ENCODE data around the gene MAPK7. TPM values are rescaled to one million over a fixed set of nuclear protein-coding genes. Genes with fewer than 3 reads are reported as not detected.
A peak's percentile ranks its signal among the peaks of the same experiment; 100 is the strongest.

MAPK7 gene
- total and polyA plus RNA-seq, 2 of the 8 experiments (the other 6 are each of a cell fraction or from before 2014, with no cell fraction given) = 15.2 to 28.1 TPM

DNA sequence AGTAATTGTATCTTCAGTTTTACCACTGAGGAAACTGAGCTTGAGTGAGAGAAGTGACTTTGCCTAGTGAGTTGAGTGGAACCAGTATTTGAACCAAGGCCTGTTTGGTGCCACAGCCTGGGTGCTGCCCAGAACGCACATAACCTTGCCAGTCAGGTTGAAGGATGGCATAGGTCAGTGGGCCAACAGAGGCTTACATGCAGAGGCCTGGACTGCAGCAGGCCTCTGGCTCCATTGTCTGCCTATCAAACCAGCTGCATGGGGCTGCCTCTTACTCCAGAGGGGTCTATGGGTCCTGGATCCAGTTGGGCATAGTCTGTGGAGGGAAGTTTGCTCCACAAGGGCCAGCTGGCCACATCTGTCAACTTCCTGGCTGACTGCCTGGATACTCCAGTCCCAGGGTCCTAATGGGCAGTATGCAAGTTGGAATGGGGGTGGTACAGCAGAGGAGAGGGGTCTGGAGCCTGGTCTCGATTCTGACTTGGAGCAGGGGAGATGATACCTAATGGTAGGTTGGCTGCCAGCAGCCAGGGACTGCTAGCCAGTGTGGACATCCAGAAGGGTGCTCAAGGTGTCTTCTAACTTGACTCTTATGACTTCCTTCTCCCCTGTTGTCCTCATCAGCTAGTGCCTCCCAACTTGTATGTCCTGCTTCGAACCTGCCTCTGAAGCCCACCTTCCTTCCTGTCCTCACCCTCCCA, 21.6 kb downstream of the MAPK7 start:
- FAIRE-seq (no peak), DNase-seq (ENCODE audit: low read depth in 1 of 2, low spot score in 2 of 2) (no peak)
- H4K5ac ChIP-seq (ENCODE audit: insufficient read length, low read depth, low read length) = no peak overlapping the region
- H2BK12ac ChIP-seq (ENCODE audit: low read depth, low read length) = 0 out of 2 replicates have a peak overlapping the region, but pooled peaks have one; percentile 17
- peak overlapping the region; percentile 95; the same call in 1 of the 2 replicates for H2BK15ac ChIP-seq (ENCODE audit: low read length)
- ChIA-PET POLR2A (ENCODE audit: partially characterized antibody) (interaction anchor here (1.0 to 1.5 kb wide), 3 partner anchors 9 to 22 kb away, joined by 3 to 5 read pairs (median 4); partner anchors contain the start of genes MAPK7 and RNF112), CTCF (ENCODE audit: partially characterized antibody) (interaction anchor here (0.6 to 2.2 kb wide), 5 partner anchors 48 to 354 kb away, joined by 3 to 5 read pairs (median 3); no protein-coding TSS in a partner anchor)
- no peak overlapping the region; the same call in 1 of the 2 replicates for H2BK5ac ChIP-seq (ENCODE audit: low read depth, low read length)
- H4K20me1 ChIP-seq (replicated peaks in 1 of 2; ENCODE audit: control insufficient read depth in 1 of 2, insufficient read depth in 2 of 2, low read length in 2 of 2) = no peaks in the 10 kb centered on the region
- no peak overlapping the region for H3K9ac ChIP-seq (replicated peaks in 1 of 4; ENCODE audit: extremely low read depth in 1 of 4, low read depth in 3 of 4, low read length in 3 of 4)
- no peaks in the 10 kb centered on the region for H3K79me2 ChIP-seq (ENCODE audit: control insufficient read depth in 1 of 2, insufficient read depth in 2 of 2, low read length in 2 of 2)
- no peaks in the 10 kb centered on the region for H3K9me3 ChIP-seq (ENCODE audit: insufficient read depth in 2 of 2, low read depth in 1 of 2, low read length in 1 of 2)
- 0 out of 2 replicates have a peak overlapping the region, but pooled peaks have one; percentile 82 for H2AK5ac ChIP-seq (ENCODE audit: low read depth, low read length)
- peak overlapping the region; percentile 87 for H4K91ac ChIP-seq (replicated peaks; ENCODE audit: insufficient read length, low read length)
- H4K8ac ChIP-seq (ENCODE audit: extremely low read depth, insufficient read depth, low read length) = 0 out of 2 replicates have a peak overlapping the region, but pooled peaks have one; percentile 35
- H2AFZ ChIP-seq (ENCODE audit: low read length) = no peak overlapping the region
- H3K4me2 ChIP-seq (ENCODE audit: insufficient read depth in 1 of 2, low read depth in 2 of 2, low read length in 2 of 2) = no peak overlapping the region
- H2BK120ac ChIP-seq (replicated peaks; ENCODE audit: low read depth, low read length) = no peak overlapping the region
- peaks cover 2 to 9% (median 5%) of the 10 kb centered on the region in 4 experiments; a peak in 6 of 7 replicates for H3K4me1 ChIP-seq (replicated peaks in 1 of 4; ENCODE audit: control insufficient read depth in 3 of 4, insufficient read depth in 4 of 4, low read length in 3 of 4)
- no peak overlapping the region for H3K14ac ChIP-seq (ENCODE audit: insufficient read length)
- H3K4me3 ChIP-seq (ENCODE audit: extremely low read depth in 1 of 4, insufficient read depth in 2 of 4, low read depth in 3 of 4, low read length in 4 of 4) = no peak overlapping the region
- no peaks in the 10 kb centered on the region for H3K36me3 ChIP-seq (ENCODE audit: control insufficient read depth in 2 of 4, insufficient read depth in 4 of 4, low read length in 3 of 4)
- H3K79me1 ChIP-seq (ENCODE audit: low read depth, low read length) = no peaks in the 10 kb centered on the region
- peak overlapping the region; percentile 72; the same call in 1 of the 2 replicates for H2BK20ac ChIP-seq (ENCODE audit: low read length)
- H3K27me3 ChIP-seq (replicated peaks in 1 of 4; ENCODE audit: control insufficient read depth in 3 of 4, extremely low read depth in 1 of 4, insufficient read depth in 3 of 4, low read length in 3 of 4) = no peaks in the 10 kb centered on the region
- no peak overlapping the region for H3K23ac ChIP-seq (ENCODE audit: insufficient read length)
- H3K18ac ChIP-seq (ENCODE audit: extremely low read depth, low read length) = no peak overlapping the region
- no peak overlapping the region for H3K56ac ChIP-seq (replicated peaks; ENCODE audit: insufficient read length, low read depth, low read length)
- no peak overlapping the region for H3K27ac ChIP-seq (ENCODE audit: low read depth, low read length)
- WGBS, 2 experiments (ENCODE audit: extremely low coverage in 1 of 2, insufficient coverage in 1 of 2, insufficient read length in 1 of 2, insufficient replicate concordance in 2 of 2, low coverage in 1 of 2, low lambda C conversion rate in 2 of 2, missing lambda C conversion rate in 1 of 2) = 87% methylated on average over 3 of the region's 3 CpGs; no CpG with 5 or more reads in 1 of the 2 experiments
- peaks cover 2% of the 10 kb centered on the region; the same call in 1 of the 2 replicates for H3K23me2 ChIP-seq (ENCODE audit: low read depth, low read length)
- H3K4ac ChIP-seq (replicated peaks; ENCODE audit: insufficient read length, low read depth, low read length) = no peak overlapping the region
- TF ChIP-seq SIN3A (conservative IDR thresholded peaks at IDR 0.05 in 1 of 2, IDR thresholded peaks at IDR 0.05 in 1 of 2; ENCODE audit: low read depth in 1 of 2, low read length in 2 of 2) (no peak), TEAD4 (IDR thresholded peaks at IDR 0.05; ENCODE audit: low read depth, low read length) (no peak), KDM1A (IDR thresholded peaks at IDR 0.05; ENCODE audit: borderline replicate concordance, low read length) (no peak), HDAC6 (IDR thresholded peaks at IDR 0.05; ENCODE audit: low read depth, low read length) (no peak), NRF1 (IDR thresholded peaks at IDR 0.05; ENCODE audit: low read depth, low read length) (no peak), POLR2A (IDR thresholded peaks at IDR 0.05; ENCODE audit: control extremely low read depth in 1 of 2, low read depth in 2 of 2, low read length in 2 of 2) (no peak)
- TF ChIP-seq, protein P1, sequence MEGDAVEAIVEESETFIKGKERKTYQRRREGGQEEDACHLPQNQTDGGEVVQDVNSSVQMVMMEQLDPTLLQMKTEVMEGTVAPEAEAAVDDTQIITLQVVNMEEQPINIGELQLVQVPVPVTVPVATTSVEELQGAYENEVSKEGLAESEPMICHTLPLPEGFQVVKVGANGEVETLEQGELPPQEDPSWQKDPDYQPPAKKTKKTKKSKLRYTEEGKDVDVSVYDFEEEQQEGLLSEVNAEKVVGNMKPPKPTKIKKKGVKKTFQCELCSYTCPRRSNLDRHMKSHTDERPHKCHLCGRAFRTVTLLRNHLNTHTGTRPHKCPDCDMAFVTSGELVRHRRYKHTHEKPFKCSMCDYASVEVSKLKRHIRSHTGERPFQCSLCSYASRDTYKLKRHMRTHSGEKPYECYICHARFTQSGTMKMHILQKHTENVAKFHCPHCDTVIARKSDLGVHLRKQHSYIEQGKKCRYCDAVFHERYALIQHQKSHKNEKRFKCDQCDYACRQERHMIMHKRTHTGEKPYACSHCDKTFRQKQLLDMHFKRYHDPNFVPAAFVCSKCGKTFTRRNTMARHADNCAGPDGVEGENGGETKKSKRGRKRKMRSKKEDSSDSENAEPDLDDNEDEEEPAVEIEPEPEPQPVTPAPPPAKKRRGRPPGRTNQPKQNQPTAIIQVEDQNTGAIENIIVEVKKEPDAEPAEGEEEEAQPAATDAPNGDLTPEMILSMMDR (IDR thresholded peaks at IDR 0.05; ENCODE audit: control extremely low read depth in 1 of 3, insufficient read depth in 1 of 3, low read depth in 1 of 3, low read length in 3 of 3) = no peak
- TF ChIP-seq, protein P2, sequence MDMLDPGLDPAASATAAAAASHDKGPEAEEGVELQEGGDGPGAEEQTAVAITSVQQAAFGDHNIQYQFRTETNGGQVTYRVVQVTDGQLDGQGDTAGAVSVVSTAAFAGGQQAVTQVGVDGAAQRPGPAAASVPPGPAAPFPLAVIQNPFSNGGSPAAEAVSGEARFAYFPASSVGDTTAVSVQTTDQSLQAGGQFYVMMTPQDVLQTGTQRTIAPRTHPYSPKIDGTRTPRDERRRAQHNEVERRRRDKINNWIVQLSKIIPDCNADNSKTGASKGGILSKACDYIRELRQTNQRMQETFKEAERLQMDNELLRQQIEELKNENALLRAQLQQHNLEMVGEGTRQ (IDR thresholded peaks at IDR 0.05; ENCODE audit: low read length) = no peak

Measured in H1 (cell line).